LNCaP clone FGC (cell line): ENCODE measurements around the gene CKAP2.
A peak's percentile ranks its signal among the peaks of the same experiment; 100 is the strongest.
"Not testable (repeated sequence)": the region's sequence is repeated elsewhere in the genome, so short reads cannot be mapped to it uniquely, and the experiment has no call there.

ENCODE experiments used
- DNase-seq: peaks from one replicate; pipeline ENCODE4 v3.0.0-alpha.2; 2011; ENCODE audit warnings: low read depth
- H3K4me3 ChIP-seq: 2 replicates; pipeline ENCODE4 v1.5.1; 2011; ENCODE audit warnings: mild to moderate bottlenecking, low read depth, low read length, control low read depth
- TF ChIP-seq, protein P1 (sequence below): IDR thresholded peaks from 2 replicates; pipeline ENCODE4 v1.5.1; 2012; ENCODE audit warnings: mild to moderate bottlenecking; ENCODE audit not compliant: control insufficient read depth, insufficient read depth; ENCODE audit errors: extremely low read depth

Gene CKAP2, protein sequence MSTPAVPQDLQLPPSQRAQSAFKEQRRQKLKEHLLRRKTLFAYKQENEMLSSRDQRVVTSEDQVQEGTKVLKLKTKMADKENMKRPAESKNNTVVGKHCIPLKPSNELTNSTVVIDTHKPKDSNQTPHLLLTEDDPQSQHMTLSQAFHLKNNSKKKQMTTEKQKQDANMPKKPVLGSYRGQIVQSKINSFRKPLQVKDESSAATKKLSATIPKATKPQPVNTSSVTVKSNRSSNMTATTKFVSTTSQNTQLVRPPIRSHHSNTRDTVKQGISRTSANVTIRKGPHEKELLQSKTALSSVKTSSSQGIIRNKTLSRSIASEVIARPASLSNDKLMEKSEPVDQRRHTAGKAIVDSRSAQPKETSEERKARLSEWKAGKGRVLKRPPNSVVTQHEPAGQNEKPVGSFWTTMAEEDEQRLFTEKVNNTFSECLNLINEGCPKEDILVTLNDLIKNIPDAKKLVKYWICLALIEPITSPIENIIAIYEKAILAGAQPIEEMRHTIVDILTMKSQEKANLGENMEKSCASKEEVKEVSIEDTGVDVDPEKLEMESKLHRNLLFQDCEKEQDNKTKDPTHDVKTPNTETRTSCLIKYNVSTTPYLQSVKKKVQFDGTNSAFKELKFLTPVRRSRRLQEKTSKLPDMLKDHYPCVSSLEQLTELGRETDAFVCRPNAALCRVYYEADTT

DNA sequence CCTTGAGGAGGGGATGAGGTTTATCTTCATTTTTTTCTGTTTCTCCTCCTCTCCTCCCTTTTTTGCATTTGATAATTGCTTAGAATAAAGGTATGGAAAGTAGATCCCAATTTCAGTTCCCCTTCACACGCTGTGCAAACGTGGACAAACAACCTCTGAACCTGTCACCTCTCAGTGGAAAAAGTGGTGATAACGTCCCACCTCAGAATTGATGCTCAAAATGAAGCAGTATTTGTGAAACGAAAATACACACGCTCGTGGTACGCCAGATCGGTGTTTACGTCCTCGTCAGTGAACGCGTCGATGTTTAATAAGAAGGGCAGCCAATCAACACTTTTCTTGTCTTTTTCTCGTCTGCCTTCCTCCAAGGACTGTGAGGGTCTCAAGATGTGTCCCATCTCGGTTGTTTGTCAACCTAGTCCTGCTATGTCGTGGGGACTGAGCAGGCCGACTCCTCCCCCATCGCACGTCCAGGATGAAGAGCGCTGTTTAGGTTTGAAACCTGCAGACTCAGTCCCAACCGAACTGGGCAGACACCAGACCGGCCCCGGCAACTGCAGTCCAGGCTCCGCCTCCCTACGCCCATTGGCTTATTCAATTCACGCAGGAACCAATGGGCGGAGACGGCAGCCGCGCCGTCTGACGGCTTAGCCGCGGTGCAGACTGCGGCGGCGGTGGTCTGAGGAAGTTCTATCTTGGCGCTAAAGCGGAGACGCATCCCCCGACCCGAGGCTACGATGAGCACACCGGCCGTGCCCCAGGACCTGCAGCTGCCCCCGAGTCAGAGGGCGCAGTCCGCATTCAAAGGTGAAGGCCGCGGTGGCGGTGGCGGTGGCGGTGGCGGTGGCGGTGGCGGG, at the start of gene CKAP2:
CKAP2 (plus strand) TSS at position 659 of the 857 bp plus-strand sequence; CDS start at position 738, 79 bp downstream.
- H3K4me3 ChIP-seq, result peak within 1 kb of the TSS; percentile 83
- peak; percentile 77 for DNase-seq
- TF ChIP-seq, protein P1, sequence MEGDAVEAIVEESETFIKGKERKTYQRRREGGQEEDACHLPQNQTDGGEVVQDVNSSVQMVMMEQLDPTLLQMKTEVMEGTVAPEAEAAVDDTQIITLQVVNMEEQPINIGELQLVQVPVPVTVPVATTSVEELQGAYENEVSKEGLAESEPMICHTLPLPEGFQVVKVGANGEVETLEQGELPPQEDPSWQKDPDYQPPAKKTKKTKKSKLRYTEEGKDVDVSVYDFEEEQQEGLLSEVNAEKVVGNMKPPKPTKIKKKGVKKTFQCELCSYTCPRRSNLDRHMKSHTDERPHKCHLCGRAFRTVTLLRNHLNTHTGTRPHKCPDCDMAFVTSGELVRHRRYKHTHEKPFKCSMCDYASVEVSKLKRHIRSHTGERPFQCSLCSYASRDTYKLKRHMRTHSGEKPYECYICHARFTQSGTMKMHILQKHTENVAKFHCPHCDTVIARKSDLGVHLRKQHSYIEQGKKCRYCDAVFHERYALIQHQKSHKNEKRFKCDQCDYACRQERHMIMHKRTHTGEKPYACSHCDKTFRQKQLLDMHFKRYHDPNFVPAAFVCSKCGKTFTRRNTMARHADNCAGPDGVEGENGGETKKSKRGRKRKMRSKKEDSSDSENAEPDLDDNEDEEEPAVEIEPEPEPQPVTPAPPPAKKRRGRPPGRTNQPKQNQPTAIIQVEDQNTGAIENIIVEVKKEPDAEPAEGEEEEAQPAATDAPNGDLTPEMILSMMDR, result no peak

DNA sequence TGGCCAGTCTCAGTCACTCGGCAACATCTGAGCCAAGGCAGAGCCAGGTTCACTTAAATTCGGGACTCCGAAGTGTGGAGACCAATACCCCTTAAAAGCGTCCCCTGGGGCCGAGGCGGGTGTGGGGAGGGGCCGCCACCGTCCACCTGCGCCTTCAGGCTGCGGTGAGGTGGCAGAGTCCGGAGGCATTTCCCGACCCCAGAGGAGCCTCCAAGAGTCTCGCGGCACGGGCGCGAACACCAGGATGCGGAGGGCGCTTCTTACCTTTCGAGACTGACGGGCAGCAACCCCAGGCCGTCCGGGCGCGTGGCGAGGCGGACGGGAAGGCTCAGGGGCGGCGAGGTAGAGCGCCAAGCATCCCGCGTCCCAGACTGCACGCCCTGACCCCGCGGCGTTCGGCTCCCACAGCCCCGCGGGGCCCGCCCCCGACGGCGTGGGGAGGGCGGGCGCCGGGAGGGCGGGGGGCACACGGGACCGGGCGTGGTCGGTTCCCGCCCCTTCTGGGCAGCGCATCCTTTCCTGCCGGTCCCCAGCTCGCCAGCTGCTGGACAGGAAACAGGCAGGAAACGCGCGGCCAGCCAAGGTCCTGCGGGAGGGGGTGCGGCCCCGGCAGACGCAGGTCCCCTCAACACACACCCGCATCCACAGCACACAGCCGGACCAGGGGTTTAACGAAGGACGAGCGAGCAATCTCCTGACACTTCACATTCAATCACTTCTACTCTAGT, 49.3 kb upstream of the CKAP2 start, which contains the start of gene THSD1:
THSD1 (minus strand) TSS at position 406 of the 728 bp plus-strand sequence. CDS start 3,572 bp downstream, outside the sequence.
- TF ChIP-seq, protein P1, result no peak
- no peak within 1 kb of the TSS for H3K4me3 ChIP-seq
- DNase-seq, result no peak

DNA sequence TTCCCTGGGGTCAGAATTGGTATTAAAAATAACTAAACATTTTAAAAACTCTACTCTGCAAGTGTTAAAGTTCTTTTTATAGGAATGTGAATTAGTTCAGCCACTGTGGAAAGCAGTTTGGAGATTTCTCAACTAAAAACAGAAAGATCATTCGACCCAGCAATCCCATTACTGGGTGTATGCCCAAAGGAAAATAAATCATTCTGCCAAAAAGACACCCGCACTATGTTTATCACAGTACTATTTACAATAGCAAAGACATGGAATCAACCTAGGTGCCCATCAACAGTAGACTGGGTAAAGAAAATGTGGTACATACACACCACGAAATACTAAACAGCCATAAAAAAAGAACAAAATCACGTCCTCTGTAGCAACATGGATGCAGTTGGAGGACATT, 48.6 kb upstream of the CKAP2 start:
- no peak overlapping the region for H3K4me3 ChIP-seq
- TF ChIP-seq, protein P1, result no peak
- no peak for DNase-seq

DNA sequence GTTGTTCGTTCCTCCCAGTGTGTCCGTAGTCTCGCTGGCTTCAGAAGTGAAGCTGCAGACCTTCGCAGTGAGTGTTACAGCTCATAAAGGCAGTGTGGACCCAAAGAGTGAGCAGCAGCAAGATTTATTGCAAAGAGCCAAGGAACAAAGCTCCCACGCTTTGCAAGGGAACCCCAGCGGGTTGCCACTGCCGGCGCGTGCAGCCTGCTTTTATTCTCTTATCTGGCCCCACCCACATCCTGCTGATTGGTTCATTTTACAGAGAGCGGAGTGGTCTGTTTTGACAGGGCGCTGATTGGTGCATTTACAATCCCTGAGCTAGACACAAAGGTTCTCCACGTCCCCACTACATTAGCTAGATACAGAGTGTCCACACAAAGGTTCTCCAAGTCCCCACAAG, 47.8 kb upstream of the CKAP2 start:
- not testable (repeated sequence) for H3K4me3 ChIP-seq, DNase-seq

DNA sequence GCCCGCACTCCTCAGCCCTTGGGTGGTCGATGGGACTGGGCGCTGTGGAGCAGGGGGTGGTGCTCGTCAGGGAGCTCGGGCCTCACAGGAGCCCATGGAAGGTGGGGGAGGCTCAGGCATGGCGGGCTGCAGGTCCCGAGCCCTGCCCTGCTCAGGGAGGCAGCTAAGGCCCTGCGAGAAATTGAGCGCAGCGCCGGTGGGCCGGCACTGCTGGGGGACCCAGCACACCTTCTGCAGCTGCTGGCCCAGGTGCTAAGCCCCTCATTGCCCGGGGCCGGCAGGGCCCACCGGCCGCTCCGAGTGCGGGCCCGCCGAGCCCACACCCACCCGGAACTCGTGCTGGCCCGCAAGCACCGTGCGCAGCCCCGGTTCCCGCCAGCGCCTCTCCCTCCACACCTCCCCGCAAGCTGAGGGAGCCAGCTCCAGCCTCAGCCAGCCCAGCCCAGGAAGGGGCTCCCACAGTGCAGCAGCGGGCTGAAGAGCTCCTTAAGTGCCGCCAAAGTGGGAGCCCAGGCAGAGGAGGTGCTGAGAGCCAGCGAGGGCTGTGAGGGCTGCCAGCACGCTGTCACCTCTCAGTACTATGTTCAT, 47.1 kb upstream of the CKAP2 start:
- H3K4me3 ChIP-seq, DNase-seq: not testable (repeated sequence)

DNA sequence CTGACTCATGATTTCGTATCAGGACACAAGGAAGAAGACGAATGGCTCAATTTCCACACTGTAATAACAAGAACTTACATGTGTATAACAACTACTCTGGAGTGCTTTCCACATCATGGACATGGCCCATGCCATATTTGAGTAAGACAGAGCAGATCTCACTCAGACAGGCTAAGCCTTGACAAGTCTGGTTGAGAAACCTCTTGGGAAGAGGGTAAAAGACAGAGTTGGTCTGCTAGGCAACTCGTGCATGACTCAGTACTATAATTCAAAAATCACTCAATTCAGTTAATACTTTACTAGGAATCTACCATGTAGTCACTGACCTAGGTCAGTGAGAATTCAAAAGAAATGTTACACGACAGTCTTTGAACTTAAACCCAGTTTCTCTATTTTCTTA, 43.6 kb upstream of the CKAP2 start:
- H3K4me3 ChIP-seq, result no peak overlapping the region
- DNase-seq, result no peak
- TF ChIP-seq, protein P1, result no peak

DNA sequence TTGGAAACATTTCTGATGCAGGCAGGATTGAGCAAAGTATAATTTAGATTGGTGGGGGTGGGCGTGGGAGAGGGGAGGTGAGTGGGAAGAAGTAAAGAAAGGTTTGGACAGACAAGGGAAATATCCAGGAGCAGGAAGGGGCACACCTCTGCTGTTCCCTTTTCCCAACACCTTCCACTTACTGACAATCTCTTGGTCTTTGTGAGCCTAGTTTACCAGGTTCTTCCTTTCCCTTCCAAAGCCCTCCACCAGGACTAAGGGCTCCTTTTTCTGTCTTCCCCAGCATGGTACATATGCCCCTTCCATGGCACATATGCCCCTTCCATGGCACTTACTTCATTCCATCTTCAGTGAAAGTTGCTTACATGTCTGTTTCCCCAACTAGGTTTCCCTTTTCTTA, 43.1 kb upstream of the CKAP2 start:
- no peak overlapping the region for H3K4me3 ChIP-seq
- TF ChIP-seq, protein P1, result no peak
- DNase-seq, result no peak
